Fibroblast of villous mesenchyme (primary cell): ENCODE measurements around the gene PTK6. TPM values are rescaled to one million over a fixed set of nuclear protein-coding genes. Genes with fewer than 3 reads are reported as not detected.
A peak's percentile ranks its signal among the peaks of the same experiment; 100 is the strongest.

Source experiments
- DNase-seq: peaks from one replicate; pipeline ENCODE4 v3.0.0-alpha.2; 2010; ENCODE audit warnings: low read depth
- H3K4me3 ChIP-seq: 2 replicates; pipeline ENCODE4 v1.5.1; 2011; ENCODE audit warnings: low read depth, mild to moderate bottlenecking, low read length
- total RNA-seq: library from RNA; depleted of rRNA; stranded (reverse); fragments of >200 nt; gene quantifications from 2 replicates; pipeline ENCODE4 v1.2.3, GENCODE V29; 2012
- TF ChIP-seq, protein P1 (sequence below): IDR thresholded peaks from 2 replicates; pipeline ENCODE4 v1.5.1; 2012; ENCODE audit warnings: low read depth, mild to moderate bottlenecking, low read length; ENCODE audit not compliant: insufficient read depth

Gene PTK6
- total RNA-seq, 1 donor: under 0.01 TPM

DNA sequence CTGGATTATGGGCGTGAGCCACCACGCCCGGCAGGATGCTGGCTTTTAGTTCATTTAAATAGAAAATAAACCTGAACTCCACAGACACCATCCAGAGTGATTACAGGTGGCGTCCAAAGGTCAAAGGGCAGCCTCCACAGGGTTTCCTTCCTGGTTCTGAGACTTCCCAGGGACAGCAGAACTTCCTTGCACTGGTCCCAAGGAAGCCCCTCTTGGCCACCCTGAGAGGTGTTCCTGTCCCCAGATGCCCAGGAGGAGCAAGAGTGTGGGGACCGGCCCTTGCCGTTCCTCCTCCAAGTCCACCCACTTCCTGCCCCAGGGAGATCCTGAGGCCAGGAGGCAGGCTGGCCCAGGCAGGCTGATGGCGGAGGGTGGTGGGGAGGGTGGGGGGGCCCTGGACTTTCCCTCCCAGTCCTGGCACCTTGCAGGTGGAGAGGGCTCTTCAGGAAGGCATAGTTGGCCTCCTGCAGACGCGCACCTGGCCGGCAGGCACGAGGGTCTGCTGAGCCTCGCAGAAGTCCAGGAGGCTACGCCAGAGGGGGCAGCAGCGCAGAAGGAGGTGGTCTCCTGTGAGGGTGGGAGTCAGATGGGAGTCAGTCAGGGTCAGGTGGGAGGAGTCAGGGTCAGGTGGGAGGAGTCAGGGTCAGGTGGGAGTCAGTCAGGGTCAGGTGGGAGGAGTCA lies 21.8 kb upstream of the PTK6 start:
- TF ChIP-seq, protein P1, sequence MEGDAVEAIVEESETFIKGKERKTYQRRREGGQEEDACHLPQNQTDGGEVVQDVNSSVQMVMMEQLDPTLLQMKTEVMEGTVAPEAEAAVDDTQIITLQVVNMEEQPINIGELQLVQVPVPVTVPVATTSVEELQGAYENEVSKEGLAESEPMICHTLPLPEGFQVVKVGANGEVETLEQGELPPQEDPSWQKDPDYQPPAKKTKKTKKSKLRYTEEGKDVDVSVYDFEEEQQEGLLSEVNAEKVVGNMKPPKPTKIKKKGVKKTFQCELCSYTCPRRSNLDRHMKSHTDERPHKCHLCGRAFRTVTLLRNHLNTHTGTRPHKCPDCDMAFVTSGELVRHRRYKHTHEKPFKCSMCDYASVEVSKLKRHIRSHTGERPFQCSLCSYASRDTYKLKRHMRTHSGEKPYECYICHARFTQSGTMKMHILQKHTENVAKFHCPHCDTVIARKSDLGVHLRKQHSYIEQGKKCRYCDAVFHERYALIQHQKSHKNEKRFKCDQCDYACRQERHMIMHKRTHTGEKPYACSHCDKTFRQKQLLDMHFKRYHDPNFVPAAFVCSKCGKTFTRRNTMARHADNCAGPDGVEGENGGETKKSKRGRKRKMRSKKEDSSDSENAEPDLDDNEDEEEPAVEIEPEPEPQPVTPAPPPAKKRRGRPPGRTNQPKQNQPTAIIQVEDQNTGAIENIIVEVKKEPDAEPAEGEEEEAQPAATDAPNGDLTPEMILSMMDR: no peak
- no peak overlapping the region for H3K4me3 ChIP-seq
- no peak for DNase-seq

DNA sequence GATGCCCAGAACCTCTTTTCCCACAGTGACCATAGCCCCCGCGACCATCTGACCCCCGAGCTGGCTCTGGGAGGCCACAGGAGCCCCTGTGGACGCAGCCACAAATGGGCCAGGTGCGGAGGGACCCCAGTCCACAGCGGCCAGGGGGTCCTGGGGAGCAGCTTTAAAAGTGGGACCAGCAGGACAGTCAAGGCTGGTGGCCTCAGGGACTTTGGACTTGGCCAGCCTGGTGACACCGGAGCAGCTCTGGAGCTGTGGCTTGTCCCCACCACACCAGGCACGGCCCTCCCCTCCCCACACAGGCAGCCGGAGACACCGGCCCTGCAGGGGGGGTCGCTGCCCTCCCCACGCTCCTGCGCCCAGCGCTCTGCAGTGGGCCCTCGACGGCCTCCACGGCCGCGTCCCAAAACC lies 20.3 kb upstream of the PTK6 start:
- no peak for DNase-seq
- H3K4me3 ChIP-seq: no peak overlapping the region
- TF ChIP-seq, protein P1: no peak

DNA sequence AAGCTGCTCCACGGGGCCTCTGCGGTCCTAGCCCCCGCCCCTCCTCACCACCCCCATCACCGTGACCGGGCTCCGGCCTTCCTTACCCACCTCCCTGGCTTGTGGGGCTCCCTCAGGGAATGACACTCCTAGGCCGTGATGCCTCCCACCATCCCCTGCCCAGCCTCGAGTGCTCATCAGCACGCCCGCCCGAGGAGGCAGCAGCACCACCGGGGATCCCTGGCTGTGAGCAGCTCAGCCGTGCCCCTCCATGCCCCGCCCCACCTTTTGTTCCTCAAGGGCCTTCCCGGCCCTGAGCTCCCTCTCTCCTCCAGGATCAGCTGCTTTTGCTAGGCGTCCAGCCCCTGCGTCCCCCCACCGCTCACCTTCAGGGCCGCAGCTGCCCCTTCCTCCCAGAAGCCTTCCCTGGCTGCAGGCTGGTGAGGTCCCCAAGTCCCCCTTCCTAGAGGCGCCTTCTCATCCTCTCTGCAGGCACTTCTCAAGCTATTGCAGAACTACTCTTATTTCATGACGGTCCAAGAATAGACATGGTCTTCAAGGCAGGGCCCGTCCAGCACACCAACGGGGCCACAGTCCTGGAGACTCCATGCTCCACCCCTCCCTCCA lies 19.8 kb upstream of the PTK6 start:
- H3K4me3 ChIP-seq: no peak overlapping the region
- TF ChIP-seq, protein P1: no peak
- no peak for DNase-seq

DNA sequence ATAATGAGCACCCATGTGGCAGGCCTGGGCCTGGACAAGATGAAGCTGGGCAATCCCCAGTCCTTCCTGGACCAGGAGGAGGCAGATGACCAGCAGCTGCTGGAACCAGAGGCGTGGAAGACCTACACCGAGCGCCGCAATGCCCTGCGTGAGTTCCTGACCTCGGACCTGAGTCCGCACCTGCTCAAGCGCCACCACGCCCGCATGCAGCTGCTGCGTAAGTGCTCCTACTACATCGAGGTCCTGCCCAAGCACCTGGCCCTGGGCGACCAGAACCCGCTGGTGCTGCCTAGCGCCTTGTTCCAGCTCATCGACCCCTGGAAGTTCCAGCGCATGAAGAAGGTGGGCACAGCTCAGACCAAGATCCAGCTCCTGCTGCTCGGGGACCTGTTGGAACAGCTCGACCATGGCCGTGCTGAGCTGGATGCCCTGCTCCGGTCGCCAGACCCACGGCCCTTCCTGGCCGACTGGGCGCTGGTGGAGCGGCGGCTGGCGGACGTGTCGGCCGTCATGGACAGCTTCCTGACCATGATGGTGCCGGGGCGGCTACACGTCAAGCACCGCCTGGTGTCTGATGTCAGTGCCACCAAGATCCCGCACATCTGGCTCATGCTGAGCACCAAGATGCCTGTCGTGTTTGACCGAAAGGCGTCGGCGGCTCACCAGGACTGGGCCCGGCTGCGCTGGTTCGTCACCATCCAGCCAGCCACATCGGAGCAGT lies 18.6 kb upstream of the PTK6 start:
- TF ChIP-seq, protein P1: no peak
- no peak overlapping the region for H3K4me3 ChIP-seq
- DNase-seq: no peak

DNA sequence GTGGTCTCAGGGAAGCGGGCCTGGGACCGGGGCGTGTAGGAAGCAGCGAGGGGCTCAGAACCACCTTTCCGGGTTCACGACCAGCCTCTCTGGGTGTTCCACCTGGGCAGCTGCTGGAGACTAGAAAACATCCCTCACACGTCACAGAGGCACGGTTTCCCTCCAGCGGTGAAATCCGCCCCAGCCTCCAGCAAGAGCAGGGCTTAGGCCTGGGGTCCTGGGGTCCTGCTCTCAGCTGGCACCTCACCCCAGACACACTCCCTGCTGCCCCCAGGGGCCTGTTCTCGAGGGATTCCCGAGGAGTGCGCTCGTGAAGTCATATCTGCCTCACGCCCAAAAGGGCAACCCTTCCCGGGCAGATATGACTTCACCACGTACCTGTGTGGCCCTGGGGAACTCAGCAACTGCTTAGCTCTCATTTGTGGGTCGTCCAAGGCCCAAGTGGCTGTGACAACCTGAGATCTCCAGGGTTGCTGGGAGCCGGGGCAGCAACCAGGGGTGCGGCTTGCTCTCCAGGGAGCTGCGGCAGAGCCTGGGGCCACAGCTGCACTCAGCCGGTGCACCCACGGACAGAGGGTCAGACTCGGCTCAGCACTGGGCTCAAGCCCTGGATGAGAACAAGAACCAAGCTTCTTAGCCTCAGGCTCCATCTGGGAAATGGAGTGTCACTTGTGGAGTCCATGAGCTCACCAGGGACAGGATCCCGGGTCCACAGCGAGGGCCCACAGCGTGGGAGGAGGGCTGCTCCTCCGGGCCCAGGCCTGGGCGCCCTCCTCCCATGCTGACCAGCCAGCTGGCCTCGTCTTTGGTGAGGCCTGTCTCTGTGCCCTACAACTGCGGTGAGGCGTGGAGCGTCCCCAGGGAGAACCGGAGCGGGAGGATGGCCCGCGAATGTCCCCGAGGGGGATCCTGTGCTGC lies 17.4 kb upstream of the PTK6 start:
- DNase-seq: no peak
- TF ChIP-seq, protein P1: no peak
- peak overlapping the region; percentile 77 for H3K4me3 ChIP-seq

DNA sequence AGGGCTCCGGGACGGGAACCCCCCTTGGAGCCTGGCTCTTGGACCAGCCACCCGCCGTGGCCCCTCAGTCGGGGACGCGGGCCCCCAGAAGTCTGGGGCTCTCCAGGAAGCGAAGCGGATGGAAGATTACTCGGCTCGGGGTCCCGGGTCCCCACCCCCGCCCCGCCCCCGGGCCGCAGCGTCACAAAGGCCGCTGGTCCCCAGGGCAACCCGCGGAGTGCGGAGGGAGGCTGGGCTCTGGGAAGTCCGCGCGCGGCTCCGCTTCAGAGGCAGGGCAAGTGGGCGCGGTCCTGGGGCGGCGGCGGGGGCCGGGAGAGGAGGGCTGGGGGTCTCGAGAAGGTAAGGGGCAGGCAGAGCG lies 16.7 kb upstream of the PTK6 start, which contains the start of gene FNDC11:
TSS of gene FNDC11 (plus strand) at position 227 of the 358 bp plus-strand sequence. CDS start 1,505 bp downstream, outside the sequence.
- peak; percentile 44 for DNase-seq
- peak within 1 kb of the TSS; percentile 77 for H3K4me3 ChIP-seq
- TF ChIP-seq, protein P1: no peak
